Ectodermal cell (in vitro differentiated cells): ENCODE data around the gene ERC2.

Source experiments
- H3K27ac ChIP-seq: 2 replicates; pipeline ENCODE4 v1.7.0; 2013; ENCODE audit warnings: mild to moderate bottlenecking, low read depth, low read length; ENCODE audit not compliant: insufficient read depth, poor library complexity, severe bottlenecking
- H3K27me3 ChIP-seq: 2 replicates; pipeline ENCODE4 v1.7.0; 2013; ENCODE audit warnings: mild to moderate bottlenecking, low read length; ENCODE audit not compliant: insufficient read depth, control insufficient read depth, poor library complexity, severe bottlenecking
- H3K36me3 ChIP-seq: one replicate; pipeline ENCODE4 v1.7.0; 2013; ENCODE audit warnings: low read length; ENCODE audit not compliant: control insufficient read depth, insufficient read depth
- H3K4me1 ChIP-seq: one replicate; pipeline ENCODE4 v1.7.0; 2013; ENCODE audit warnings: low read length; ENCODE audit not compliant: control insufficient read depth, insufficient read depth
- H3K4me3 ChIP-seq: 2 replicates; pipeline ENCODE4 v1.7.0; 2013; ENCODE audit warnings: low read depth, low read length, control low read depth; ENCODE audit not compliant: insufficient read depth
- H3K9me3 ChIP-seq: 2 replicates; pipeline ENCODE4 v1.7.0; 2013; ENCODE audit warnings: mild to moderate bottlenecking, low read length, moderate library complexity; ENCODE audit not compliant: control insufficient read depth
- WGBS, 2 experiments: methylation state at CpG; one replicate each; pipeline ENCODE4 v1.1.7; 2013; ENCODE audit warnings: missing lambda C conversion rate in 2 of 2; 5-methylcytosine and 5-hydroxymethylcytosine counted together

Gene ERC2

DNA sequence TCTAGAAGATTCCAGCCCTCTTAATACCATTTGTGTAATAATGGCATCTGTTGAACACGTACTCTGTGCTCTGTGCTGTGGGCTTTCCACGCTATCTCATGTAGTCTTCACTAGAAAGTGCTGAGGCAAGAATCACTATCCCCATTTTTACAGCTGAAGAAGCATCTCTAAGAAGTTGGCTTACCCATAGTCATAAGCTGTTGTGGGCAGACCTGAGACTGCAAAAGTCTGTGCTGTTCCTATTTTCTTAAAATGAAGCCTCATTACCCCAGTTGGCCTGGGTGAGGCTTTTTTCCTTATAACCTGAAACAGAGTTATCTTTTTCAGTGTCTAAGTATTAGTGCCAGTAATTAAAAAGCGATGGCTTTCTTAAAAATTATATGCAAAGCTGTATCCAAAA lies 58.5 kb downstream of the ERC2 start:
- H3K27me3 ChIP-seq = no peaks in the 10 kb centered on the region
- no peaks in the 10 kb centered on the region for H3K9me3 ChIP-seq
- peaks cover 5% of the 10 kb centered on the region for H3K4me1 ChIP-seq
- 90 to 97% methylated on average over 2 to 3 of the region's 3 CpGs for WGBS, 2 experiments
- no peak overlapping the region for H3K27ac ChIP-seq
- H3K4me3 ChIP-seq = no peak overlapping the region
- no peaks in the 10 kb centered on the region for H3K36me3 ChIP-seq

DNA sequence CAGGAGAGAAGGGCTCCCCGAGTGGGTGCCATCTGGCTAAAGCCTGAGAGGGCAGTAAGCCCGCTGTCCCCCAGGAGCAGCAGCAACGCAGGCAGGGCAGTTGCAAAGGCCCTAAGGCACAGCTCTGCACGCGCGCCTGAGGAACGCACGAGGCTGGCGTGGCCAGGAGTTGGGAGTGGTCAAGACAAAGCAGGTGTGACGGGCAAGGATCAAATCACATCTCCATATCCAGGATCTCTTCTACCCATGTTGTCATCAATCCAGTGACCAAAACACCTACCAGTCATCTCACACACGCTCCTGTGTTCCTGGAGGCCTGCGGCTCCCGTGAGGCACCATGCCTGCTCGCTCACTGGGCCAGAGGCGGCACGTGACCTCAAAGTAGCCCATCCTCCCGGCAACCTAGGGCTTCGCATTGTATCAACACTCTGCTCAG lies 59.5 kb downstream of the ERC2 start:
- H3K36me3 ChIP-seq = no peaks in the 10 kb centered on the region
- no peak overlapping the region for H3K27ac ChIP-seq
- no peaks in the 10 kb centered on the region for H3K9me3 ChIP-seq
- H3K4me1 ChIP-seq = peaks cover under 1% of the 10 kb centered on the region
- no peak overlapping the region for H3K4me3 ChIP-seq
- no peaks in the 10 kb centered on the region for H3K27me3 ChIP-seq
- WGBS, 2 experiments = 92 to 94% methylated on average over 18 of the region's 18 CpGs

DNA sequence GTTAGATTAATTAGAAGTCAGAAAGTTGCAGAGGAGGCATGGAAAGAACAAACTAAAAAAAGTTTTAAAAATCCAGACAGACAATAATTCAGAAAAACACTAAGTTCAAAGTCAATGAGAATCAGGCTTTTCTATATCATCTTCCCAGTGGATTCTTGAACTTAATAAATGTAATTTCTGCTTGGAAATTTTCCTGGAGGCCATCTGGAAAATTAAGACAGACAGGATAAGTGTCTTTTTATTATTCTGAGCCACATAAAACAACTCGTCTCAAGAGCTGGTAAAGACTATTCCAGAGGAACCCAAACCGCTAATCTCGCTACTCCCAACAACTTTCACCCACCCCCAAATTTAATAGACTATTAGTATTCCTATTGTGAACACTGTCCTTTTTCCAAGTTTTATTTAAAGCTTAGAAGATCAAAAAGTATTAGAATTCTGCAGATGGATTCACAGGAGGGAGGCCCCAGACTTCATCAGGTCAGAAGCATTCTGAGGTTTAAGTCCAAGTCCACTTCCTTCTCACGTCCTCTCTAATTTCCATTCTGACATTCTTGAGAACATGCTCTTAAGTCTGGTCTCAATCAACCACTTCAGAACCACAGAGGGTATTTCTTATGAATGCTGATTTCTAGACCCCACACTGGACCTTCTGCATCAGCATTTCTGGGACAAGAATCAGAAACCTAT lies 61.3 kb downstream of the ERC2 start:
- WGBS, 2 experiments = 93 to 95% methylated on average over 4 of the region's 4 CpGs
- no peaks in the 10 kb centered on the region for H3K9me3 ChIP-seq
- no peaks in the 10 kb centered on the region for H3K36me3 ChIP-seq
- no peak overlapping the region for H3K4me3 ChIP-seq
- H3K27me3 ChIP-seq = no peaks in the 10 kb centered on the region
- H3K4me1 ChIP-seq = no peaks in the 10 kb centered on the region
- no peak overlapping the region for H3K27ac ChIP-seq

DNA sequence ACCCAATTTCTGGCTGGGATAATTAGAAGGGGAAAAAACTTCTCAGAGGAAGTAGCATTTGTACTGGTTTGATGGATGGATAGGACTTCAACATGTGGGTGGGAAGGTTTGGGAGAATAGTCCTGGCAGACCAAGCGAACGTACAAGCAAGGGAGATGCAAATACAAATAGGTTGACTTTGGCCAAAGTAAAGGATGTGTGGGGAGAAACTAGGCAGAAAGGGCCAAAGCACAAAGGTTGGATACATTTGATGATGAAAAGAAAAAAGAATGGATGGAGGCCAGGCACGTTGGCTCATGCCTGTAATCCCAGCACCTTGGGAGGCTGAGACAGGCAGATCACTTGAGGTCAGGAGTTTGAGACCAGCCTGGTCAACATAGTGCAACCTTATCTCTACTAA lies 63.4 kb downstream of the ERC2 start:
- Histone ChIP-seq H3K4me1 (no peaks in the 10 kb centered on the region), H3K36me3 (no peaks in the 10 kb centered on the region), H3K27me3 (no peaks in the 10 kb centered on the region), H3K4me3 (no peak overlapping the region), H3K9me3 (no peaks in the 10 kb centered on the region), H3K27ac (no peak overlapping the region)
- WGBS, 2 experiments = 93 to 95% methylated on average over 3 of the region's 3 CpGs

DNA sequence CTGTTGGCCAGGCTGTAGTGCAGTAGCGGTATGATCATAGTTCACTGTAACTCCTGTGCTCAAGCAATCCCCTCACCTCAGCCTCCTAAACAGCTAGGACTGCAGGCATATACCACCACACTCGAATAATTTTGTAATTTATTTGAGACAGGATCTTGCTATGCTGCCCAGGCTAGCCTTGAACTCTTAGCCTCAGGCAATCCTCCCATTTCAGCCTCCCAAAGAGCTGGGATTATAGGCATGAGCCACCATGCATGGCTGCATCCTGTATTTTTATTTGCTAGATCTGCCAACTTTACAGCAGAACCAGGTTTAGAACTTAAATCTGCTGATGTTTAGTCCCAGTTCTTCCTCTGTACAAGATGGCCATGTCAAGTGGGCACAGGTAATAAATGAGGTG lies 69.6 kb downstream of the ERC2 start:
- Histone ChIP-seq H3K4me3 (no peak overlapping the region), H3K9me3 (no peaks in the 10 kb centered on the region), H3K27me3 (no peaks in the 10 kb centered on the region), H3K27ac (no peak overlapping the region), H3K36me3 (peaks cover 3% of the 10 kb centered on the region), H3K4me1 (no peaks in the 10 kb centered on the region)
- 95 to 96% methylated on average over 2 of the region's 2 CpGs for WGBS, 2 experiments

DNA sequence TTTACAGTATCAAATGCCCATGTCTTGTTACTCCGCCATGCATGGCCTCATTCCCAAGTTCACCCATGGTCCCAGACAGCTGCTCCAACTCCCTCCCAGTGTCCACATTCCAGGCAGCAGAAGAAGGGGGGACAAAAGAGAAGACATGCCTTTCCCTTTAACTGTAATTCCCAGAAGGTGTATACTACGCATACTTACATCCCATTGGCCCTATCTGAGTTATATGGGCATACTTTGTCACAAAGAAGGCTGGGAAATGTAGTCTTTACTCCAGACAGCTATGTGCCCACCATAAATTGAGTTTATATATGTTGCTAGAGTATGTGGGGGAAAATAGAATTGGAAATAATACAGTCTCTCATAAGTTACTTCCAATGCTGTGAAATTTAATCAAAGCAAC lies 70.5 kb downstream of the ERC2 start:
- no peak overlapping the region for H3K4me3 ChIP-seq
- 95 to 100% methylated on average over 1 to 2 of the region's 2 CpGs for WGBS, 2 experiments
- no peaks in the 10 kb centered on the region for H3K9me3 ChIP-seq
- H3K27me3 ChIP-seq = no peaks in the 10 kb centered on the region
- no peaks in the 10 kb centered on the region for H3K4me1 ChIP-seq
- peaks cover 3% of the 10 kb centered on the region for H3K36me3 ChIP-seq
- H3K27ac ChIP-seq = no peak overlapping the region

DNA sequence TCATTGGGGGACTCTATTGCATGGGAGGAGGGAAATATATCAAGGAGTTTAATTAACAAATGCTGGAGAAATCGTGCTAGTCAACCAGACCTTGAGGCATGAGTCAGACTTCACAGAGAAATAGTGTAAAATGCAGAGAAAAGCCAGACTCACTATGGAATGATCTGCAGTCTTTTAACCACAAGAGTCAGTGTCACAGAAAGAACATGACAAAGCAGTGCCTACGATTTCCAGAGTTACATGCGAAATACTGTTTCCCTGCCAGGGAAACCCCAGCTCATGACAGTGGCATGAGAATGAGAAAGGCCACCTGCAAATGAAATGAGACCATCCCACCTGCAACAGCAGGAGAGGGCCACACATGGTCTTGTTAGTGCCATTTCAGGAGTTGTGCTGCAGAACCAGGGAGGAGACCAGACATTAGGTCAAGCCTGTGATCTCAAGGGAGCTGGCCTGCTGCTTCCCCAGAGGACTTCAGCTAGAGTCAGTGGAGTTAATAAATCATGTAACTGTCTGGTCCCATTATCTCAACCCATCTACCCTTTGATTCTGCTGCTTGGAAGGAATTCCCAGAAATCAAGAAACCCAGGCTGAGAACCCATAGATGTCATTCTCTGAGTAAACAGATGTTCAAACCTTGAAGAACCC lies 79.0 kb downstream of the ERC2 start:
- H3K4me3 ChIP-seq = no peak overlapping the region
- no peaks in the 10 kb centered on the region for H3K27me3 ChIP-seq
- H3K9me3 ChIP-seq = no peaks in the 10 kb centered on the region
- 93% methylated on average over 3 of the region's 3 CpGs for whole genome bisulfite sequencing, 2 experiments
- no peaks in the 10 kb centered on the region for H3K36me3 ChIP-seq
- no peak overlapping the region for H3K27ac ChIP-seq
- H3K4me1 ChIP-seq = no peaks in the 10 kb centered on the region

DNA sequence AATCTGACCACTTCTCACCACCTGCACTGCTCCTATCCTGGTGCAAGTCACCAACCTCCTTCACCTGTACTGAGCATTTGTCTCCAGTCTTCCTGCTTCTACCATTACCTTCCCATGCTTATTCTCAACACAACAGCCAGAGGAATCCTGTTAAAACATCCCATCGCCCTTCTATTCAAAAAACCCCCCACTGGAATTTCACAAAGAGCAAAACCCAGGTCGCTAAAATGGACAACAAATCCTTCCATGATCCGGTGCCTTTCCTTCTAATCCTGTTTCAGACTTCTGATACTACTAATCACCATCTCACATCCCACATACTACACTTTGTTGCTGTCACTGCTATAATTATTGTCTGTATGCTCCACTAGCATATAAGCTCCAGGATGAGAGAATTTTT lies 85.2 kb downstream of the ERC2 start:
- no peaks in the 10 kb centered on the region for H3K36me3 ChIP-seq
- WGBS, 2 experiments = 77 to 82% methylated on average over 3 of the region's 3 CpGs
- no peaks in the 10 kb centered on the region for H3K27me3 ChIP-seq
- no peaks in the 10 kb centered on the region for H3K4me1 ChIP-seq
- no peaks in the 10 kb centered on the region for H3K9me3 ChIP-seq
- no peak overlapping the region for H3K4me3 ChIP-seq
- no peak overlapping the region for H3K27ac ChIP-seq

DNA sequence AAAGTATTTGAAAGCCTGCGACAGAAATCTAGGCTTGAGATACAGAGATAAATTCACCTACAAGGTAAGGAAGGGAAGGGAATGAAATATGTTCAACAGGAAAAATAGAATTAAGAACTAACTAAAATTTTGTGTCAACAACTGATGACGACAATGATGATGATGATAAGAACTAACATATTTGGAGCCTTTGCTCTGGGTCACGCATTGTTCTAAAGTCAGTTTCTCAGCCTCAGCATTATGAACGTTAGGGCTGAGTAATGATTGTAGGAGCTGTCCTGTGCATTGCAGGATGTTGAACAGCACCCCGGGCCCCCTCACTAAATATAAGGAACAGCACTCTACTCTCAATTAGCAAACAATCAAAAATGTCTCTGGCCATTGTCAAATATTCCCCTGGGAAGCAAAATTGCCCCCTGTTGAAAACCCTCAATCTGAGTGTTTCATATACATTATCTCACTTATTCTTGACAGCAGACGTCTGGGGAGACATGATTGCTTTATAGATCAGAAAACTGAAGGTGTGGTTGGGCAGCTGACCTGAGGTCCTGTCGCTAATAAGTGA lies 88.5 kb downstream of the ERC2 start:
- no peaks in the 10 kb centered on the region for H3K9me3 ChIP-seq
- no peak overlapping the region for H3K27ac ChIP-seq
- H3K27me3 ChIP-seq = no peaks in the 10 kb centered on the region
- 90 to 91% methylated on average over 7 of the region's 7 CpGs for WGBS, 2 experiments
- no peak overlapping the region for H3K4me3 ChIP-seq
- no peaks in the 10 kb centered on the region for H3K36me3 ChIP-seq
- H3K4me1 ChIP-seq = no peaks in the 10 kb centered on the region

DNA sequence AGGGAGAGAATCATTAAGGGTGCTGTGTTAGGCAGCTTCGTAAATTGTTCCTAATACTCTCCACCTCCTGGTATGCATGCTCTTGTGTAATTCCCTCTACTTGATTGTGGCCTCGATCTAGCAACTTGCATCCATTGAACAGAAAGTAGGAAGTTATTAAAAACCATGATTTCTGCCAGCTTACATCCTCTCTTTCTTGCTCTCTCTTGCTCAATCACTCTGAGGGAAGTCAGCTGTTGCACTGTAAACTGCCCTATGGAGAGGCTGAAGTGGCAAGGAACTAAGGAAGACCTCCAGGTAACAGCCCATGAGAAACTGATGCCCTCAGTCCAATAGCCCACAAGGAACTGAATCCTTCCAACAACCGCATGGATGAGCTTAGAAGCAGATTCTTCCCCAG lies 92.6 kb downstream of the ERC2 start:
- H3K27ac ChIP-seq = no peak overlapping the region
- H3K4me1 ChIP-seq = no peaks in the 10 kb centered on the region
- no peaks in the 10 kb centered on the region for H3K9me3 ChIP-seq
- no peak overlapping the region for H3K4me3 ChIP-seq
- WGBS, 2 experiments = 94 to 100% methylated on average over 3 of the region's 3 CpGs
- H3K27me3 ChIP-seq = no peaks in the 10 kb centered on the region
- H3K36me3 ChIP-seq = no peaks in the 10 kb centered on the region
